Natural killer cell (primary cell): ENCODE measurements around the gene ACSM2A. TPM values are rescaled to one million over a fixed set of nuclear protein-coding genes. Genes with fewer than 3 reads are reported as not detected.

Source experiments
- ATAC-seq, 3 donors: fragments of 150-1000 bp in 2 of 3; fragments of 200-7000 bp in 1 of 3; cut with Tn5 transposase; 1 replicate in 1 of 3; 2 replicates in 2 of 3; pipeline ENCODE4 v1.10.0; 2021; ENCODE audit warnings: mild to moderate bottlenecking in 2 of 3, moderate library complexity in 2 of 3
- DNase-seq, 2 donors: peaks; one replicate each; pipeline versions ENCODE4 v3.0.0 to v3.0.0-alpha.2; 2013 to 2021; ENCODE audit warnings: mixed read lengths in 1 of 2
- H3K27ac ChIP-seq: one replicate; pipeline ENCODE4 v1.5.1; 2013; ENCODE audit warnings: mild to moderate bottlenecking, low read length
- H3K27me3 ChIP-seq: one replicate; pipeline ENCODE4 v1.6.1; 2013; ENCODE audit warnings: low read length; ENCODE audit not compliant: control insufficient read depth, insufficient read depth
- H3K36me3 ChIP-seq: one replicate; pipeline ENCODE4 v1.6.1; 2013; ENCODE audit warnings: low read length; ENCODE audit not compliant: control insufficient read depth, insufficient read depth
- H3K4me1 ChIP-seq: one replicate; pipeline ENCODE4 v1.6.1; 2013; ENCODE audit warnings: low read length; ENCODE audit not compliant: control insufficient read depth, insufficient read depth
- H3K4me3 ChIP-seq: one replicate; pipeline ENCODE4 v1.5.1; 2013; ENCODE audit warnings: low read length
- H3K9me3 ChIP-seq: one replicate; pipeline ENCODE4 v1.6.1; 2013; ENCODE audit warnings: low read length; ENCODE audit not compliant: control insufficient read depth, insufficient read depth
- H3K27ac Mint-ChIP-seq, 2 donors: one replicate each; pipeline ENCODE4 v1.8.0; 2022; ENCODE audit warnings: mild to moderate bottlenecking in 2 of 2, mixed read lengths in 2 of 2, moderate library complexity in 1 of 2
- H3K27me3 Mint-ChIP-seq, 2 donors: one replicate each; pipeline ENCODE4 v1.8.0; 2022; ENCODE audit warnings: low read depth in 2 of 2, mixed read lengths in 2 of 2
- H3K36me3 Mint-ChIP-seq: one replicate; pipeline ENCODE4 v1.8.0; 2022; ENCODE audit warnings: mixed read lengths
- H3K4me1 Mint-ChIP-seq, 2 donors: one replicate each; pipeline ENCODE4 v1.8.0; 2022; ENCODE audit warnings: mixed read lengths in 2 of 2
- H3K4me3 Mint-ChIP-seq: one replicate; pipeline ENCODE4 v1.8.0; 2022; ENCODE audit warnings: mild to moderate bottlenecking, moderate library complexity, mixed read lengths
- H3K9me3 Mint-ChIP-seq, 2 donors: one replicate each; pipeline ENCODE4 v1.8.0; 2022; ENCODE audit warnings: mixed read lengths in 2 of 2
- CTCF ChIP-seq: fragments of 200-600 bp; IDR thresholded peaks from one replicate; pipeline ENCODE4 v1.8.0; 2022; ENCODE audit warnings: antibody characterized with exemption
- WGBS: methylation state at CpG from one replicate; pipeline ENCODE4 v1.1.7; 2013; ENCODE audit warnings: missing lambda C conversion rate; ENCODE audit not compliant: insufficient coverage; 5-methylcytosine and 5-hydroxymethylcytosine counted together
- intact Hi-C: fragments of 100-400 bp; cut with micrococcal nuclease; formaldehyde crosslinking; loops from one replicate; pipeline ENCODE4 v1.14.2; 2022
- total RNA-seq, 4 donors: library from RNA; stranded (reverse); fragments of 120-200 nt in 1 of 4; gene quantifications; one replicate each; pipeline versions ENCODE4 v1.2.3 to v1.2.4, GENCODE V29; 2013 to 2022

ACSM2A gene
- total RNA-seq, 3 donors from 2014 or later (not counting 1 experiment from before 2014, with no cell fraction given): not detected

- H3K27me3 Mint-ChIP-seq: no peaks in the 10 kb centered on the region
- Histone ChIP-seq H3K27me3 (no peaks in the 10 kb centered on the region), H3K27ac (no peak overlapping the region), H3K4me3 (no peak overlapping the region), H3K36me3 (no peaks in the 10 kb centered on the region), H3K4me1 (no peaks in the 10 kb centered on the region), H3K9me3 (peaks cover 8% of the 10 kb centered on the region)
- WGBS: 75% methylated on average over 2 of the region's 2 CpGs
- peaks cover 0 to 3% of the 10 kb centered on the region in 2 donors for H3K9me3 Mint-ChIP-seq
- no peaks in the 10 kb centered on the region for H3K4me1 Mint-ChIP-seq
- no peak for ATAC-seq
- DNase-seq: no peak
- H3K36me3 Mint-ChIP-seq: no peaks in the 10 kb centered on the region
- no peak overlapping the region for H3K27ac Mint-ChIP-seq
- no peak overlapping the region for H3K4me3 Mint-ChIP-seq
- no peak for TF ChIP-seq CTCF
- intact Hi-C loops: no loop called here
Observed at GRCh38 chr16:20507280-20507679, 56.0 kb downstream of the ACSM2A start.

GRCh38 chr16:20510323-20510722 lies 59.0 kb downstream of the ACSM2A start:
- ATAC-seq (no peak), DNase-seq (no peak)
- Histone ChIP-seq H3K36me3 (no peaks in the 10 kb centered on the region), H3K4me3 (no peak overlapping the region), H3K27ac (no peak overlapping the region), H3K9me3 (peaks cover 8% of the 10 kb centered on the region), H3K27me3 (no peaks in the 10 kb centered on the region), H3K4me1 (no peaks in the 10 kb centered on the region)
- intact Hi-C loops: no loop called here
- peaks cover 3 to 4% of the 10 kb centered on the region in 2 donors for H3K9me3 Mint-ChIP-seq
- H3K4me3 Mint-ChIP-seq: no peak overlapping the region
- no peak overlapping the region for H3K27ac Mint-ChIP-seq
- no peaks in the 10 kb centered on the region for H3K4me1 Mint-ChIP-seq
- TF ChIP-seq CTCF: no peak
- H3K36me3 Mint-ChIP-seq: no peaks in the 10 kb centered on the region
- WGBS: 80% methylated on average over 1 of the region's 1 CpG
- H3K27me3 Mint-ChIP-seq: peaks cover 0 to 20% of the 10 kb centered on the region in 2 donors

GRCh38 chr16:20515688-20516090 lies 64.4 kb downstream of the ACSM2A start:
- TF ChIP-seq CTCF: no peak
- intact Hi-C loops: no loop called here
- H3K9me3 Mint-ChIP-seq: peaks cover 3 to 4% of the 10 kb centered on the region in 2 donors
- no peak overlapping the region for H3K27ac ChIP-seq
- no peak overlapping the region for H3K4me3 Mint-ChIP-seq
- H3K36me3 Mint-ChIP-seq: no peaks in the 10 kb centered on the region
- ATAC-seq (no peak), DNase-seq (no peak)
- no peaks in the 10 kb centered on the region for H3K9me3 ChIP-seq
- H3K27me3 Mint-ChIP-seq: peaks cover 3 to 30% of the 10 kb centered on the region in 2 donors
- H3K4me3 ChIP-seq: no peak overlapping the region
- H3K4me1 ChIP-seq: no peaks in the 10 kb centered on the region
- H3K4me1 Mint-ChIP-seq: no peaks in the 10 kb centered on the region
- no peaks in the 10 kb centered on the region for H3K36me3 ChIP-seq
- no peaks in the 10 kb centered on the region for H3K27me3 ChIP-seq
- no peak overlapping the region for H3K27ac Mint-ChIP-seq

- H3K4me1 ChIP-seq: no peaks in the 10 kb centered on the region
- Mint-ChIP-seq H3K4me1 (no peaks in the 10 kb centered on the region), H3K27me3 (peaks cover 3 to 30% of the 10 kb centered on the region in 2 donors), H3K4me3 (no peak overlapping the region), H3K9me3 (peaks cover 3 to 4% of the 10 kb centered on the region in 2 donors), H3K36me3 (no peaks in the 10 kb centered on the region), H3K27ac (no peak overlapping the region)
- no peaks in the 10 kb centered on the region for H3K9me3 ChIP-seq
- H3K27me3 ChIP-seq: no peaks in the 10 kb centered on the region
- no peak for ATAC-seq
- no peak overlapping the region for H3K27ac ChIP-seq
- 56% methylated on average over 3 of the region's 3 CpGs for WGBS
- no peak for DNase-seq
- TF ChIP-seq CTCF: no peak
- intact Hi-C loops: no loop called here
- no peaks in the 10 kb centered on the region for H3K36me3 ChIP-seq
- H3K4me3 ChIP-seq: no peak overlapping the region
Observed at GRCh38 chr16:20517149-20517548, 65.8 kb downstream of the ACSM2A start.
